DND-41 (cell line): ENCODE measurements around the gene CCDC150.

Experiments
- CTCF ChIP-seq: IDR thresholded peaks from 2 replicates; pipeline ENCODE4 v1.5.1; 2012; ENCODE audit warnings: borderline replicate concordance, low read length, moderate library complexity, mild to moderate bottlenecking; ENCODE audit not compliant: poor library complexity, severe bottlenecking; ENCODE audit errors: extremely low read depth
- EZH2 ChIP-seq: IDR thresholded peaks from 3 replicates; pipeline ENCODE4 v1.6.1; 2012; ENCODE audit warnings: borderline replicate concordance, low read depth, mild to moderate bottlenecking, moderate library complexity, low read length, inconsistent platforms; ENCODE audit not compliant: severe bottlenecking

GRCh38 chr2:196590286-196590685 is 49.2 kb upstream of the CCDC150 start:
- TF ChIP-seq CTCF (no peak), EZH2 (no peak)
